ENCODE measurements around the gene MOCS1. TPM values are rescaled to one million over a fixed set of nuclear protein-coding genes. Genes with fewer than 3 reads are reported as not detected.

Gene MOCS1
- total and polyA plus RNA-seq, 2 donors (not counting 1 experiment from before 2014, with no cell fraction given) = 11.6 to 21.8 TPM

GRCh38 chr6:39910744-39911143 lies 23.5 kb downstream of the MOCS1 start:
- Histone ChIP-seq H4K20me1 (ENCODE audit: control insufficient read depth, extremely low read depth, insufficient read depth, low read length) (no peaks in the 10 kb centered on the region), H3K27me3 (ENCODE audit: control insufficient read depth, insufficient read depth, low read length) (no peaks in the 10 kb centered on the region), H3K9ac (ENCODE audit: insufficient read depth, low read length) (no peak overlapping the region), H3K4me2 (ENCODE audit: extremely low read depth, insufficient read depth, low read length) (no peak overlapping the region), H3K9me3 (ENCODE audit: control insufficient read depth, insufficient read depth, low read depth, low read length) (no peaks in the 10 kb centered on the region), H3K36me3 (ENCODE audit: control insufficient read depth, insufficient read depth, low read length) (peaks cover 8% of the 10 kb centered on the region), H3K4me3 (replicated peaks in 1 of 4; ENCODE audit: control extremely low read depth in 1 of 4, insufficient read depth in 1 of 4, low read depth in 3 of 4, low read length in 4 of 4) (no peak overlapping the region), H3K79me2 (ENCODE audit: control insufficient read depth, insufficient read depth, low read length) (no peaks in the 10 kb centered on the region), H2AFZ (ENCODE audit: low read length) (no peak overlapping the region), H3K4me1 (ENCODE audit: control insufficient read depth, extremely low read depth, insufficient read depth, low read length) (no peaks in the 10 kb centered on the region), H3K27ac (ENCODE audit: insufficient read depth, low read length) (no peak overlapping the region)
- no peak for TF ChIP-seq CTCF (conservative IDR thresholded peaks at IDR 0.05 in 1 of 2, IDR thresholded peaks at IDR 0.05 in 1 of 2; ENCODE audit: low read depth in 1 of 2, low read length in 2 of 2)
- no peak for TF ChIP-seq EZH2 (IDR thresholded peaks at IDR 0.05; ENCODE audit: low read length, missing control alignments)
- DNase-seq (ENCODE audit: low read depth in 2 of 2) = no peak

GRCh38 chr6:39910164-39910563 lies 24.1 kb downstream of the MOCS1 start:
- no peaks in the 10 kb centered on the region for H3K4me1 ChIP-seq (ENCODE audit: control insufficient read depth, extremely low read depth, insufficient read depth, low read length)
- H3K27me3 ChIP-seq (ENCODE audit: control insufficient read depth, insufficient read depth, low read length) = no peaks in the 10 kb centered on the region
- TF ChIP-seq EZH2 (IDR thresholded peaks at IDR 0.05; ENCODE audit: low read length, missing control alignments) (no peak), CTCF (conservative IDR thresholded peaks at IDR 0.05 in 1 of 2, IDR thresholded peaks at IDR 0.05 in 1 of 2; ENCODE audit: low read depth in 1 of 2, low read length in 2 of 2) (no peak)
- peaks cover 8% of the 10 kb centered on the region for H3K36me3 ChIP-seq (ENCODE audit: control insufficient read depth, insufficient read depth, low read length)
- no peaks in the 10 kb centered on the region for H3K9me3 ChIP-seq (ENCODE audit: control insufficient read depth, insufficient read depth, low read depth, low read length)
- no peak overlapping the region for H3K4me3 ChIP-seq (replicated peaks in 1 of 4; ENCODE audit: control extremely low read depth in 1 of 4, insufficient read depth in 1 of 4, low read depth in 3 of 4, low read length in 4 of 4)
- H2AFZ ChIP-seq (ENCODE audit: low read length) = no peak overlapping the region
- no peak overlapping the region for H3K9ac ChIP-seq (ENCODE audit: insufficient read depth, low read length)
- H3K79me2 ChIP-seq (ENCODE audit: control insufficient read depth, insufficient read depth, low read length) = no peaks in the 10 kb centered on the region
- H4K20me1 ChIP-seq (ENCODE audit: control insufficient read depth, extremely low read depth, insufficient read depth, low read length) = no peaks in the 10 kb centered on the region
- no peak overlapping the region for H3K4me2 ChIP-seq (ENCODE audit: extremely low read depth, insufficient read depth, low read length)
- no peak for DNase-seq (ENCODE audit: low read depth in 2 of 2)
- H3K27ac ChIP-seq (ENCODE audit: insufficient read depth, low read length) = no peak overlapping the region

- Histone ChIP-seq H3K27me3 (ENCODE audit: control insufficient read depth, insufficient read depth, low read length) (no peaks in the 10 kb centered on the region), H2AFZ (ENCODE audit: low read length) (no peak overlapping the region), H3K4me3 (replicated peaks in 1 of 4; ENCODE audit: control extremely low read depth in 1 of 4, insufficient read depth in 1 of 4, low read depth in 3 of 4, low read length in 4 of 4) (no peak overlapping the region), H3K79me2 (ENCODE audit: control insufficient read depth, insufficient read depth, low read length) (no peaks in the 10 kb centered on the region), H3K4me2 (ENCODE audit: extremely low read depth, insufficient read depth, low read length) (no peak overlapping the region), H3K4me1 (ENCODE audit: control insufficient read depth, extremely low read depth, insufficient read depth, low read length) (no peaks in the 10 kb centered on the region), H3K36me3 (ENCODE audit: control insufficient read depth, insufficient read depth, low read length) (peaks cover 6% of the 10 kb centered on the region), H3K9me3 (ENCODE audit: control insufficient read depth, insufficient read depth, low read depth, low read length) (no peaks in the 10 kb centered on the region), H3K9ac (ENCODE audit: insufficient read depth, low read length) (no peak overlapping the region), H4K20me1 (ENCODE audit: control insufficient read depth, extremely low read depth, insufficient read depth, low read length) (no peaks in the 10 kb centered on the region), H3K27ac (ENCODE audit: insufficient read depth, low read length) (no peak overlapping the region)
- TF ChIP-seq CTCF (conservative IDR thresholded peaks at IDR 0.05 in 1 of 2, IDR thresholded peaks at IDR 0.05 in 1 of 2; ENCODE audit: low read depth in 1 of 2, low read length in 2 of 2) (no peak), EZH2 (IDR thresholded peaks at IDR 0.05; ENCODE audit: low read length, missing control alignments) (no peak)
- DNase-seq (ENCODE audit: low read depth in 2 of 2) = no peak
These were observed 24.6 kb downstream of the MOCS1 start for GRCh38 chr6:39909701-39910100.
